Measurements from ENCODE around the gene CNDP1.
"Not testable (repeated sequence)": the region's sequence is repeated elsewhere in the genome, so short reads cannot be mapped to it uniquely, and the experiment has no call there.

The CNDP1 gene

GRCh38 chr18:74521068-74521725, 13.1 kb upstream of the CNDP1 start:
- no peak for DNase-seq (ENCODE audit: low spot score)

DNA sequence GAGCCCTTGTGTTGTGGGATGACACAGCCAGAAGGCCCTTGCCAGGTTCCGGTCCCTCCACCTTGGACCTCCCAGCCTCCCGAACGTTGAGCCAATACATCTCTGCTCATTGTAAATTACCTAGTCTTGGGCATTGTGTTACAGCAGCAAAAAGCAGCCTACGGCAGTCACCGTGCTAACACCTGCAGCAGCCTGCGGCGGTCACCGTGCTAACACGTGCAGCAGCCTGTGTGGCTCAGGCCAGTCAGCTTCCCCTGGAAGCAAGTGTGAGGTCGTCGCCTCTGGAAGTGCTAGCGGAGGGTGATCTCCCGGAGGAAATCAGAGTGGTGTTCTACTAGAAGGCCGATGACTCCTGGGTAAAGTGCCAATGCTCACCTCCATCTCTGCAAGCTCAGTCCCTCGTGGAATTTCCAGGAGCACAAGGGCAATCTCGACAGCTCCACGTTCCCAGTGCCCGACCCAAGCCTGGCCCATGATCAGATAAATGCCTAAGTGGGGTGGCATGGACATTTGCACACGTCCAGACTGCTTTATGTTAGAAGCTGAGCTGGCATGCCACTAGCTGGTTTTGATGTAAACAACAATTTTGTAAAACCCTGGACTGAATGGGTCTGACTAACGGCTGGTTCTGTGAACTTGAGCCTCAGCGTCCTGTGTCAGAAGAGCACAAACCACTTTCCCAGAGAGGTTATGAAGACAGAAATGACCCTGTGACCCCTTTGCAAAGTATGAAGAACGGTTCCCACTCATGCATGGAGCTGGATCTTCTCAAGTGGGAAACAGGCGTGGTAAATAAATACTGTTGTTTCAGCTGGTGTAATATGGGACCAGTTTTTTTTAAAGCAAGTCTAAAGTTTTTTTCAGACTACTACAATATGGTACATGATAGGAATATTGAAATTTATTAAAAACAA, 11.4 kb upstream of the CNDP1 start:
- no peak for DNase-seq (ENCODE audit: low spot score)

DNA sequence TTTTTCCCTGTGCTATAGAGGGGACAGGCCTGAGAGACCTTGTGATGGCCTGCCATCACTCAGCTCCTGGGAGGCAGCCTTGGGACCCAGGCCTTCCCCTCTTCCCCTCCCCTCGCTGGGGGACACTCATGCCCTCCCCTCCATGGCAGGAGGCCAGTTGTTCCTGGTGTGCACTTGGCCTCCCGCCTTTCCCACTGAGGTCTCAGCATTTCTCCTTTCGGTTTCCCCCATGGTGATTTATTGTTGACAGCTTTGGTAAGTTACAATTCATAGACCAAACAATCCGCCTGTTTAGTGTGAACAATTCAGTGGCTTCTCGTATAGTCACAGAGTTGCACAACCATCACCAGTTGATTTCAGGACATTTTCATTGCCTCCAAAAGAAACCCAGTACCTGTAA, 10.2 kb upstream of the CNDP1 start:
- DNase-seq (ENCODE audit: low spot score) = no peak

- DNase-seq (ENCODE audit: low spot score) = not testable (repeated sequence)
Observed at GRCh38 chr18:74524915-74525314, 9.4 kb upstream of the CNDP1 start.

DNA sequence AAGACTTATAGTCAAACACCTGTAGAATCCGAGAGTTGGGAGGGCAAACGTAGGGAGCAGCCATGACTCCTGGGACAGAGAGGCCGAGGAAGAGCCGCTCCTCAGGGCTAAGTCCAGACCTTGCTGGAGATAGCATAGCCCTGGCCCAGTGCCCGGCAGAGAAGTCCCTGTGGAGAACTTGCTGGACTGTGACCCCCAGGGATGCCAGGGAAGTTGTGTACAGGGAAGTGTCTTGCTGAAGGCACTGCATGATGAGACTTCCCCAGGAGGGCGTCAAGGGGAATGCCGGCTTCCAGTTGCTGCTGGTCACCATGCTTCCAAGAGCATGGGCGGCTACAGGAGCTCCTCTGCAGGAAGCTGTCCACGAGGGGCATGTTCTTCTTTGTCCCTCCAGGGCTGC, 8.6 kb upstream of the CNDP1 start:
- no peak for DNase-seq (ENCODE audit: low spot score)

GRCh38 chr18:74526488-74526887, 7.8 kb upstream of the CNDP1 start:
- no peak for DNase-seq (ENCODE audit: low spot score)

DNA sequence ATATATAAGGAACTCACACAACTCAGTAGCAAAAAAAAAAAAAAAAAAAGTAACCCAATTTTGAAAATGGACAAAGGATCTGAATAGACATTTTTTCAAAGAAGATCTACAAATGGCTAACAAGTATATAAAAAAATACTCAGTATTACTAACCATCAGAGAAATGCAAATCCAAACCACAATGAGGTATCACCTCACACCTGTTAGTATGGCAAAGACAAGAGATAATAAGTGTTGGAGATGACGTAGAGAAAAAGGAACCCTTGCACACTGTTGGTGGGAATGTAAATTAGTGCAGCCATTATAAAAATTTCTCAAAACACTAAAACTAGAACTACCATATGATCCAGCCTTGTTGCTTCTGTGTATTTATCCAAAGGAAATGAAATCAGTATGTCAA, 5.8 kb upstream of the CNDP1 start:
- no peak for DNase-seq (ENCODE audit: low spot score)

GRCh38 chr18:74528913-74529312, 5.4 kb upstream of the CNDP1 start:
- no peak for DNase-seq (ENCODE audit: low spot score)

GRCh38 chr18:74529378-74529777, 4.9 kb upstream of the CNDP1 start:
- no peak for DNase-seq (ENCODE audit: low spot score)

DNA sequence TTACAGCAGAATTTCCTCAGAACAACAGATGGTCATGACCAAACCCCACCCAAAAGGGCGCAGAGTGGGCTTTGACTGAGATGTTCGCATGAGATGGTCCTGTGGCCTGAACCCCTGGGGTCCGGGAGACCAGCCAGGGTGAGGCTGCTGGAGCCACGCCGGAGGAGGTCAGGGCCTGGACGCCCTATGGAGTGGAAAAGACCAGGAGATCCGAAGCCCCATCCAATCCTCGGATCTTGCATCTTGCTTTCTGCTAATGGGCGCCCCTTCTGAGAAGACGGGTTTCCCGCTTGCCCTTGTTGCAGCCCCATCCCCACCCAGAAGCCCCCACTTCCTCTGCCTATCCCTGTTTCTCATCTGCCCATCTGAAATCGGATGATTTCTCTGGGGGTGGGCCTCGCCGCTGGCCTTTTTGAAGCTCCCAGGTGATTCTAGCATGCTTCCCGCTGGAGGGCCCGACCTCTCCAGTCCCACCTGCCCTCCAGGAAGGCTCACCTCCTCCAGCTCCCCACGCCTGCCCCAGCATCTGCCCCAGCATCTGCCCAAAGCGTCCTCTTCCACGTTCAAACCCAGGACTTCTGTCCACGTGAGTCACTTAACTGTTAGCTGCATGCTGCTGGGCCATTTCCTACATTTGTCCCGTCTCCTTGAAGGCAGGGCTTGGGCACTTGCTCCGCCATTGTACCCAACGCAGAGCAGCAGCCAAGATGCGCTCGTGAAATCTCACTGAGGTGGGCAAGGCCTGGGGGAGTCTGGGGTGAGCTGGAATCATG, 4.3 kb upstream of the CNDP1 start:
- DNase-seq (ENCODE audit: low spot score) = no peak

- no peak for DNase-seq (ENCODE audit: low spot score)
Observed at GRCh38 chr18:74530584-74530862, 3.8 kb upstream of the CNDP1 start.

DNA sequence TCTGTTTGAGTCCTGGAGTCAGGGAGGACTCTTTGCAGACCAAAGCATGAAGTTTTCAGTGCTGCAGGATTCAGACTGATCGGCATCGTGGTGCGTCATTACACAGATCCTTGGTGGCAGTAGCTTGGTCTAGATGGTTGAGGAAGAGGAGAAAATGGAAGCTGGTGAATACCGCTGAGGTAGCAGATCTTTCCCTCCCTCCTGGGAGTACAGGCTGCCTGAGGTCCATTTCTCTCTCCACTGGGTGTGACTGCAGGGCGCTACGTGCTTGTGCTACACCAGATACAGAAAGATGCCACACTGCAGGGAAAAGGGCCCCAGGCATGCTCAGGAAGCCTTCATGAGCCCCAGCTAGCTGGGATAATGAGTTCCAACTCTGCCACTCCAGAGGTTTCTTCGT, 3.3 kb upstream of the CNDP1 start:
- DNase-seq (ENCODE audit: low spot score) = no peak

DNA sequence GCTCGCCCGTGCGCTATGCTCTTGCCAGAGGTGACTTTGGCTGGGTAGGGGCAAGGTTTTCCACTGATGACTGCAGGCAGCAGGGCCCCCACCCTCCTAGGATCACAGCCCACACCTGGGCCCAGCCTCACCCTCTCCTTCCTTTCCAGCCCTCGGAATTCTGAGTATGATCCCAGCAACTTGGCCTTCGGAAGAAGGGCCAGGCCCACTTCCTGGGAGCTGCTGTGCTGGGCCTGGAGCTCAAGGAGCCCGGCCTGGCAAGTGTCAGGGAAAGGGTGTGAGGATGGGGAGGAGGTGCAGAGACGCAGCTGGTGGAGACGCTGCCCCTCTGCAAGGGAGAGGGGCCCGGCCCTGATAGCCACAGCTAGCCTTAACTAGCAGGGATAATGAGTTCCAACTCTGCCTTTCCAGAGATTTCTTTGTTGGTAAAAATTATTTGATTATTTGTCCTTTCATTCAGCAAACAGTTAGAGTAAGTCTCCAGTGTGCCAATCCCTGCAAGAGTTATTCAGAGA, 1.7 kb upstream of the CNDP1 start:
- DNase-seq (ENCODE audit: low spot score) = no peak

DNA sequence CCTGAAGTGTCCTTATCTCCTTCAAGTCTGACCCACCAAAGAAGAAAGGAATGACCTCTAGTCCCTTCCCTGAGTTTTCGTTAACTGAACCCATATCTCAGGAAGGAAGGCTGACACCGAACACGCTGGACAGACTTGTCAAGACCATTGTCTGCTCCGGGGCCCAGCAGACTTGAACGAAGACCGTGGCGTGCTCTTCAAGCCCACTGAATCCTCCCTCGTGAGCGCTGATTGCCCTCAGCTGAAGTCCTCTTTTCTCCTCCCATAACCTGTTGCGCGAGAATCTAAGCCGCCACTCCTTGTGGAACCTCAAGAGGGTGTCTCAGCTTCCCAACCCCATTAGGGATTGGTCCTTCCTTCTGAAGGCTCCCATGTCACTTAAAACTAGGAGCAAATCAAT, 634 bp upstream of the CNDP1 start:
- no peak for DNase-seq (ENCODE audit: low spot score)

GRCh38 chr18:74534981-74535649, 815 bp downstream of the CNDP1 start:
- DNase-seq (ENCODE audit: low spot score) = no peak

- DNase-seq (ENCODE audit: low spot score) = no peak
Observed at GRCh38 chr18:74539289-74539688, 5.0 kb downstream of the CNDP1 start.

- DNase-seq (ENCODE audit: low spot score) = no peak
Observed at GRCh38 chr18:74540652-74541421, 6.5 kb downstream of the CNDP1 start.

GRCh38 chr18:74541703-74542555, 7.6 kb downstream of the CNDP1 start:
- no peak for DNase-seq (ENCODE audit: low spot score)

DNA sequence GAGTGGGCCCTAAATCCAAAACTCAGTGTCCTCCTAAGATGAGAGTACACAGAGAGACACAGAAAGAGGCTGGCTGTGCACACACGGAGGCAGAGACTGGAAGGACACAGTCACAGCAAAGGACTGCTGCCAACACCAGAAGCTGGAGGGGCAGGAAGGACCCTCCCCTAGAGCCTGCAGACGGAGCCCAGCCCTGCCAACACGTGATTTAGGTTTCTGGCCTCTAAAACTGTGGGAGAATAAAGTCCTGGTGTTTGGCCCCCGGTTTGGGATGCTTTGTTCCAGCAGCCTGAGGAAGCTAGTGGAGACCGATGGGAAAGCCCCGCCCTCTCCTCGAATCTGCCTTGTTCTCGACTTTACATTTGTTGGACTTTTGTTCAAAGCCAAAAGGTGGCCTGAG, 10.6 kb downstream of the CNDP1 start:
- DNase-seq (ENCODE audit: low spot score) = no peak

- no peak for DNase-seq (ENCODE audit: low spot score)
Observed at GRCh38 chr18:74546007-74546406, 11.7 kb downstream of the CNDP1 start.
